Superior temporal gyrus (tissue), 1 donor: ENCODE results near the gene DOCK10.

ENCODE experiments used
- DNase-seq: peaks from one replicate; pipeline ENCODE4 v3.0.0-alpha.2; 2016; ENCODE audit errors: extremely low spot score

DOCK10 gene

DNA sequence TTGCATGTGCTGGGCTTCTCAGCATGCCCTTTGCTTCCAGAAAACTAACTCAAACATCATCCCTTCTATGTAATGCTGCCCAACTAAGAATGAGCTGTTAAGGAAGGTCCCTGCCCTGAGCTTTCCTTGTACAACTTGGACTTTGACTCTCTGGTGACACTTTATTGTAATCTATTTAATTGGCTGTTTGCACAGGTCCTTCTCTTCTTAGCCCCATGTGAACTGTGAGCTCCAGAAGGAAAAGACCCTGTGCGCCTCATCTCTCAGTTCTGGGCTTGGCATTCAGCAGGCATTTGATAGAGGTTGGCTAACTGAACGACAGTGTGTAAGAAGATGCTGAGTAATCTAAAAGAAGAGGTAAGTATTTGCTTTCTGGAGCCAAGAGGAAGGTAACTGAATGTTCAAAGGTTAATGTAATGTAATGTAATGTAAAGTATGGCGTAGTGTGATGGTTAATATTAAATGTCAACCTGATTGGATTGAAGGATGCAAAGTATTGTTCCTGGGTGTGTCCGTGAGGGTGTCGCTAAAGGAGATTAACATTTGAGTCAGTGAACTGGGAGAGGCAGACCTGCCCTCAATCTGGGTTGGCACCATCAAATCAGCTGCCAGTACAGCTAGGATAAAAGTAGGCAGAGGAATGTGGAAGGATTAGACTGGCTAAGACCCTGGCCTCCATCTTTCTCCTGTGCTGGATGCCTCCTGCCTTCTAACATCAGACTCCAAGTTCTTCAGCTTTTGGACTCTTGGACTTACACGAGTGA lies 265.3 kb downstream of the DOCK10 start:
- no peak for DNase-seq

DNA sequence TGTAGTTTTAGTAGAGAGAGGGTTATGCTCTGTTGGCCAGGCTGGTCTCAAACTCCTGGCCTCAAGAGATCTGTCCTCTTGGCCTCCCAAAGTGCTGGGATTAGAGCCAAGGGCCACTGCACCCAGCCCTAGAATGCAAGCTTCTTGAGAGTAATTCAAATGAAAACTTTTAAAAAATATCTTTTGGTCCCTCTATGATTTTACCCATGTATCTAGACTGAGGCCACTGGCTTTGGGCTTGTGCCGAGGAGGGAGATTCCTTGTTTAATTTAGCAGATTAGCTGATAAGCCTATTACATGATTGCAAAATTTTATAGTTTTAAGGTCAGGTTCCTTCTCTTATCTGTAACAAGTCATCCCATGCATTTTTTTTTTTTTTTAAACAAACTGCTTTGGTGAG lies 266.6 kb downstream of the DOCK10 start:
- no peak for DNase-seq

DNA sequence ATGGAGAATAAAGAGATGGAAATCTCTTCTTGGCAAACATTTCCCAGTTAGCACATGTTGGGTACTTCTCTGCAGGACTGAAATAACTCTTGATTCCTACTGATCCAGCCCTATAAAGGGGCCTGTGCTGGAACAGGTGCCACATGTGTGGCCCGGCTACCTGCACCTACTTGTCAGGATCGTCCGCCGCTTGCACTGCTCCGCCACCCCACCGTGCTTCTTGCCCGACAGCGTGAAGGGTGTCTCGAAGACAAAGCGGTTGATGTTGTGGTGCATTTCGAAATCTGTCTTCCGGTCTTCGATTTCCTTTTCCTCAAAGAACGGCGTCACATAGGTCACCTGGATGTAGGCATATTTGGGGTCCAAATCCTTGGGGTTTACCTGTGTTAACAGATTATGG lies 267.5 kb downstream of the DOCK10 start:
- DNase-seq, result no peak

DNA sequence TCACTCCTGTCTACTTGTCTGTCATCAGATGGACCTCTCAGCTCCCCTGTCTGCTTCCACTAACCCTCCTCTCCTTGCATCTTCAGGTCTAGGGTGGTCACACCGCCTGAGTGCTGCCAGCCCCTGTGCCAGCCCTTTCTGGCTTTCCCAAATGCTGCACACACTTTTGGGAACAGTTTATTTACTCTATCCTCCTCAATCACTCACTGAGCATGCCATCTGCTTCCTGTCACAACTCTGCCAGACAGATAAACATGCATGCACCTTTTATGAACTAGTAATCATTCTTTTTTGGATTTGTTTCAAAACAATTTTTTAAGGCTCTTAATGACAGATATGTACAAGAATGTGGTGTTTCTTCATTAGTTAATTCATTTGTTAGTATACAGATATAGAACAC lies 269.8 kb downstream of the DOCK10 start:
- DNase-seq, result no peak

DNA sequence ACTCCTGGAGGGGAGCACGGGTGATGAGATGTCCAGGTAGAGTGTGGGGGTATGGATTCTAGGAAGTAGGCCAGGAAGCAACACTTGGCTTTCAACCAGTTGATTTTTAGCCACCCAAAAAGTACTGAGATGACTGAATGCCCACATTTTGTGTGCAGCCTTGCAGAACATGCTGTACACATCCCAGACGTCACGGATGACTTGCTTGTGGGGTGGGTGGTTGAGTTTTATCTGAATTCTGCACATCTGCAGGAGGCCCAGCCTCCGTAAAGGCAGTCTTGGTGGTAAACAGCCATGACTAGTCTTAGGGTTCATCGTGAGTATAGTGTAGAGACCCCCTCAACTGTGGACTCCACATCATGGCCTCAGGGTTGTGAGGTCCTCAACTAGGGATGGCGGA lies 272.8 kb downstream of the DOCK10 start:
- DNase-seq, result no peak

DNA sequence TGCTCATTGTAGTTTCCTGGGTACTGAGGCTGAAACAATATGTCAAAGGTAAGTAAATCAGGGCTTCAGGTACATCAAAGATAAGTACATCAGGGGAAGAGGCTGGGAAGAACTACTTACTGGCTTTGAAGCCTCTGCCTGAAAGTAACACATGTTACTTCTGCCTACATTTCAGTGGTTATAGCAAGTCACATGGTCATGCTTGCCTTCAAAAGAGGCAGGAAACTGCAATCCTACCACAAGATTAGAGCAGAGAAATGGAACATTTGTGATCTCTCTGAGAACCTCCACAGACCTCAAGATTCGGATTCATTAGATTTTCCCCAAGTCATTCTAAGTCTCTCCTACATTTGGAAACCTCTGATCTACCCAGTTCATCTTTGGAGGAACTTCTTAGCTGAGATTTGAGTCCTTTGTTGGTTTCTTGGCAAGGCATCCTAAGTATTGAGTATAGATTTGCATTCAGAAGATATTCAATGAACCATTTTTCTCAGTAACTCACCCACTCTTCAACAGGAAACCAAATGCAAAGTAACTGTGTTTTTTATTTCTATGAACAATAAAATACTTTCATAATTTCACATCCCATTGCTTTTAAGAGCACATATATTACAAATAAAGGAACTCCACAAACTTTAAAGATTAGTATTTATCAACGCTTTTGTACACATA lies 277.6 kb downstream of the DOCK10 start:
- DNase-seq, result no peak

DNA sequence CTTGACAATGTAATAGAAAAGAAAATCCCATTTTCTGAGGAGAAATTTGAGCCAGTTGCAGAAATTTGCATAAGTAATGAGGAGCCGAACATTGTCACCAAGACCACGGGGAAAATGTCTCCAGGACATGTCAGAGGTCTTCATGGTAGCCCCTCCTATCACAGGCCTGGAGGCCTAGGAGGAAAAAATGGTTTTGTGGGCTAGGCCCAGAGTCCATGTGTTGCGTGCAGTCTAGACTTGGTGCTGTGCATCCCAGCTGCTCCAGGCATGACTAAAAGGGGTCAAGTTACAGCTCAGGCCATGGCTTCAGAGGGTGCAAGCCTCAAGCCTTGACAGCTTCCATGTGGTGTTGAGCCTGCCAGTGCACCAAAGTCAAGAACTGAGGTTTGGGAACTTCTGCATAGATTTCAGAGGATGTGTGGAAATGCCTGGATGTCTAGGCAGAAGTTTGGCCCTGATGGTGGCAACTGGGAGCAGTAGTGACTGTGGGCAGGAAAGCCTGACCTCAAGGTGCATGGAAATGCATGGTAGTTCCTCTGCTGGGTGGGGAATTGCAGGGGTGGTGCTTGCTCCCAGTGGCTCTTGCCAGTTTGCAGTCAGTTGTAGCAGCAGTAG lies 284.2 kb downstream of the DOCK10 start:
- DNase-seq, result no peak

DNA sequence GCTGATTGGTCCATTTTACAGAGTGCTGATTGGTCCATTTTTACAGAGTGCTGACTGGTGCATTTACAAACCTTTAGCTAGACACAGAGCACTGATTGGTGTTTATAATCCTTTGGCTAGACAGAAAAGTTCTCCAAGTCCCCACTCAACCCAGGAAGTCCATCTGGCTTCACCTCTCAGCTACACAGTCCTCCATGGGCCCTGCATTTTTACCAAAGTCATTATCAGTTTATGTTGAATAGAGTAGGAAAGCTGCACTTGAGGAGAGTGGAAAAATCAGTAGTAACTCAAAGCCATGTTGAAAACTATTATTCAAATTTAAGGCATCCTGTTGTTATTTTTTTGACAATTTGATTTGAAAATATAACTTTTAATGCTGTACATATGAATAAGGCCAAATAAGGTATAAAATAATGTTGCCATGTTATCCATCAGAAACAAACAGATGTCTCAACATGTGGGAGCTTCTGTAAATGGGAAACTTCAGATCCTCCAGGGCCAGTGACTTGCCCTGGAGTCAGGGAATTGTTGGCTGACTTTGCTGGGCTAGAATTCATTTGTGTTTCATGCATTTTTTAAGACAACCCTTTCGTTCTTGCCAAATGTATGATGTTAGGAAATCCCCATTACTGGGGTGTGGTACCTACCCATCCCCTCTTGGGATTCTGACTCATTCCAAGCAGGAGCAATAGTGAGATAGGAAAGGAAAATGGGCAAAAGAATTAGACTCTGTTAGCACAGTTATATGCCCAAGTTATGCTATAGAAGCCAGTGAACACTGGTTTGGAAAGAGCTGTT lies 288.3 kb downstream of the DOCK10 start:
- no peak for DNase-seq

DNA sequence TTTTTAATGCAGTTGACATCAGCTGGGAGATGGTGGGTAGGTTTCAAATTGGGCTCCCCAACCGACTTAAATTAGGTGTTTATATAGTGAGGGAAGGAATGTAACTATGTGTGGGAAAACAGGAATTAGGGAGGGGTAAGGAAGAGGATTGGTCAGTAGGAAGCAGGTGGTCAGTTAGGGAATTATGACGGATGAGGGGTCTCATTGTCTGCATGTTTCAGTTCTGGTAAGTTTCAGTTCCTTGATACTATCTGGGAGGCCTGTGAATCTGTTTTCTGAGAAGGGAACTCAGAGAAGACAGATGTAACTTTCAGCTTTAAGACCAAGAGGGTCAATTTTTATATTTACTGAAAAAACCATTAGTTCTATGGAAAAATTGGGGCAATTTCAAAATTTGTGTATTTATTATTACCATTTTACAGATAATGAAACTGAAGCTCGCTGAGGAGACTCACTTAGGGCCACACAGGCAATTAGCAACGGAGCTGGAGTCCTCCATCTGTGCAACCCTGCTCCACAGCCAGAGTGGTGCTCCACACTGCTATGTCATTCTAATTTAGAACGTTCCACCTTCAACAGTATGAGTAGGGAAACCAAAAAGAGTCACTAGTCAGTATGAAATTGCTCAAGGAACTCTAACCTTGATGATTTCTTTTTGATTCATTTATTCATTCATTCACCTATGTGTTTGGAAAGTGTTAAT lies 290.1 kb downstream of the DOCK10 start:
- DNase-seq, result no peak

DNA sequence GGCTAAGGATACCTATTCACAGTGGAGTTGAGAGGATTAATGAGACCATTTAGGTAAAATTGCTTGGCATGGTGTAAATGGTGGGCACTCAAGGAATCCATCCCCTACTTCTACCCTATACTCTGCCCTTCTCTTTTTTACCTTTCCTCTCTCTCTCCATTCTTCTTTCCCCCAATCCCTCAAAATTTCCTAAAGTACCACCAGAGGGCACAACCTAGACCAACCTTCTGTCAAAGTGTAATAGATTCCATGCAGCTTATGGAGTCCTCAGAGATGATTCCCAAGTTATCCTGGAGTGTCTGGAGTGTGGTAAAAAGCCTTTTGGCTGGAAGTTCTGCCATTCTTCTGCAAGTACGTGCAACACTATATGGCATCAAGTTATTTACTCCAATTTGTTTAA lies 293.1 kb downstream of the DOCK10 start:
- no peak for DNase-seq

DNA sequence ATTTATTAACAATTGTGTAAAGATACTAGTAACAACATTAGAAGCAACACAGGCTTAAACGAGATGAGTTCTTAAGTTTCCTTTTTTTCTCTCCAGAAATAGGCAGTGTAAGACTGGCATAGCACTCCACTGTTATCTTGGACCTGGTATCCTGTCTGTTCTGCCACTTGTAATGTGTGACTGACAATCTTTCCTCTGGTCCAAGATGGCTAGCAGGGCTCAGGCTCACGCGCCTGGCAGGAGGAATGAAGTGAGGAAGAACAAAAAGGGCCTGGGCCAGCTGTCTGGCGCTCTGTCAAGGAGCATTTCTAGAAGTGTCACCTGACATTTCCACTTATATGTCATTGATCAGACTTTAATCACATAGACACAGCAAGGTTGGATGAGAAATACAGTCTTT lies 294.5 kb downstream of the DOCK10 start:
- DNase-seq, result no peak

DNA sequence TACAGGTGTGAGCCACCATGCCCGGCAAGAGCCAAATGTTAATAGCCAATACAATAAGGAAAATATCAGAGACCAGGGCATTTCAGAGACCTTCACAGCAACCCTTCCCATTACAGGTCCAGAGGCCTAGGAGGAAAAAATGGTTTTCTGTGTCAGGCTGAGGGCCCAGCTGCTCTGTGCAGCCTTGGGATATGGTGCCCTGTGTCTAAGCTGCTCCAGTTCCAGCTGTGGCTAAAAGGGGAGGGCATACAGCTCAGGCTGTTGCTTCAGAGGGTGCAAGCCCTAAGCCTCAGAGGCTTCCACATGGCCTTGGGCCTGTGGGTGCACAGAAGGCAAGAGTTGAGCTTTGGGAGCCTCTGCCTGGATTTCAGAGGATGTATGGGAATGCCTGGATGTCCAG lies 306.0 kb downstream of the DOCK10 start:
- DNase-seq, result no peak

DNA sequence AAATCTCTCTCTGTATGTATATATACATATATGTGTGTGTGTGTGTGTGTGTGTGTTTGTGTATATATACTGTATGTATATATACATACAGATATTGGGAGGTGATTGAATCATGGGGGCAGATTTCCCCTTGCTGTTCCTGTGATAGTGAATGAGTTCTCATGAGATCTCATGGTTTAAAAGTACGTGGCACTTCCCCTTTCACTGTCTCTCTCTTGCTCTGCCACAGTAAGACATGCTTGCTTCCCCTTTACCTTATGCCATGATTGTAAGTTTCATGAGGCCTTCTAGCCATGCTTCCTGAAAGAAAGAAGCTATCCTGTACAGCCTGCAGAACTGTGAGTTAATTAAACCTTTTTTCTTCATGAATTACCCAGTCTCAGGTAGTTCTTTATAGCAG lies 307.3 kb downstream of the DOCK10 start:
- no peak for DNase-seq

DNA sequence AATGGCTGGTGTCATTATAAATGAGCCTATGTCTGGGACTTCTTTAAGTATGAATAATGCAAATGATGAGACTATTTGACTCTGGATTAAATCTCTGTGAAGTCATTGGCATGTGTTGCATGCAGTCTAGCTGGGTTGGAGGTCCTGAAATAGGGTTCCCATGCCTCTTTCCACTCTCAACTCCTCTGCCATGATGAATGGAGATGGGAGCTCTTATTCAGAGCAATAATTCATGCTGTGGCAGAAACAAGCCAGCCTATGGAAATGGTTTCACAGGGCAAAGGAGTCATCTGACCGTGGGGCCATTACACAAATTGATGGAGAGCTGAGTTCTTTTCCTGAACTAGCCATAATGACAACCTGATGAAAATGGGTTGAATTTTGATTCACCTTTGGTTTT lies 310.6 kb downstream of the DOCK10 start:
- no peak for DNase-seq

DNA sequence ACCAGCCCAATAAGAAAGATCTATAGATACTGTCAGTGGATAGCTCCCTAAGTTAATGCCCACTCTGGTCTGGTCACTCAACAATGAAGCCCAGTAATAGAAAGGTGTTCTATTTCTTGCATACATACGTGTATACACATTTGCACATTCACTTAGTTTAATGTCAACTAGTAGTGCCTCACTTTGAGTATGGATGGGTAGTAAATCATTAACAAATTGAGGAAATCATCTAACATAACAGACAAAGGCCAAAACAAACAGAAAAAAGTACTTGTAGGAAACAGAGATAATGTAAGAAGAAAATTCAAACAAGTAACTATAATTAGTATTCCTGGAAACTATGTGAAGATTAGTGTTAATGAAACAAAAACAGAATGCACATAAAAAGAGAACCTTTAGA lies 312.8 kb downstream of the DOCK10 start:
- no peak for DNase-seq

DNA sequence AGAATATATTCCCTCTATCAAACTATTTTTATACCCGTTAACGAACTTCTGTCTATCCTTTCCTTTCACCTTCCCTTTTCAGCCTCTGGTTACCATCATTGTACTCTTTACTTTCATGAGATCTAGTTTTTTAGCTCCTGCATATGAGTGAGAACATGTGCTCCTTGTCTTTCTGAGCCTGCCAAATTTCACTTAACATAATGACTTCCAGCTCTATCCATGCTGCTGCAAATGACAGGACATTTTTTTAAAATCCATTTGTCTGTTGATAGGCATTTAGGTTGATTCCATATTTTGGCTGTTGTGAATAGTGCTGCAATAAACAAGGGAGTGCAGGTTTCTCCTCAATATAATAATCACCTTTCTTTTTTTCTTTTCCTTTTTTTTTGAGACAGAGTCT lies 317.9 kb downstream of the DOCK10 start:
- no peak for DNase-seq

DNA sequence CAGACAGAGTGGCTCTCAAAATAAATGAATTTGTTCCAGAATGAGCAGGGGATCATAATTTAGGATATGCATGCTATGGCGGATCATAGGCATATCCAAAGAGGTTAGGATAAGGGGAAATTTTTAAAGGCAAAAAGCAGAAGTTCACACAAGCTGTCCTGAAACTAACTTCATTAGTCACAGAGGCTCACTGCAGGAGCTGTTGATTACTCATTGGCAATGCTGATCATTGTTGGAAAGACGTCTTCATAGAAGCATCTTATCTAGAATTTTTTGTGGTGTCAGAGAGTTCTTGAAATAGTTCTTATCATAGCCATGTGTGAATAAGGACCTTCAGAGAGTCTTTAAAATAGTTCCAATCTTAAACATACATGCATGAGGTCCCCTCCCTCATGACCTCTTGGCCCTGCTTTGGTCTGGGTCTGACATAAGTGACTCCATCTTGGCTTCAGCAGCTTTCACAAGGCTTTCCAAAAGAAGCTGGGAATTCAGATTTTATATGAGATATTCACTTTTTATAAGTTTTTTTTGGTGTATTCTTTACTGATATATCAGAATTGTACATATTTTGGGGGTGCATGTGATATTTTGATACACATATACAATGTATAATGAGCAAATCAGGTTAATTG lies 318.6 kb downstream of the DOCK10 start:
- no peak for DNase-seq

DNA sequence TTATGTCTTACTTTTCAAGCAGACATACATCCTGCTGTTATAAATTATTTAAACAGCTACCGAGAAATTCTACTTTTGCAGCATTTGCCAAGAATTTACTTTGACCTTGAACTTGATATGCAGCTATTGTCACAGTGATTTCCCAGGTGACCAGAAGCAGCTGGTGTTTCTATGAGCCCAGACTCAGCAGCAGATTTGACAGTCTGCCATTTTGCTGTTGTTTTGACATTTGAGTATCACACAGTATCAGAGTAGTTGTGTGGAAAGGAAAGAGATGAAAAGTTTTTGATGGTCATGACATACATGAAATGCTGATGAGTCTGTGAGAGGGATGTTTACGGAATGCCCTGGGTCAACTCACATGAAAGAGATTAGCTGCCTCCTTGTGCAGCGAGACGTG lies 319.5 kb downstream of the DOCK10 start:
- DNase-seq, result no peak

DNA sequence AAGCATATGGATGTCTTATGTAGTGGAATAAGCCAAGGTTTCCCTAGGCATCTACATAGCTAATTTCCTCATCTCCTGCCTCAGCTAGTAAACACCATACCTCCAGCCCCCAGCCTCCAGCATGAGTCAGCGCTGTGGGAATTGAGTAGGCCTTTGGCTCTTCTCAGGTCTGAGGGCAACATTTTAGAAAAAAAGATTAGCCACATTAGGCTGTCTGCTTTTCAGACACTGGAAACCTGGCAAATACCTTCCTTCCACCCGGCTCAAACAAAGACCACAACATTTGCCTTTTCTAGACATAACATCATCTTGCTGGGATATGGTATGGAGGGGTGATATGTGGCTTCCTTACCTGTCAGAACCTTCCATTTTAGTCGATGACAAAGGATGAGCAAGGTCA lies 320.0 kb downstream of the DOCK10 start:
- no peak for DNase-seq

DNA sequence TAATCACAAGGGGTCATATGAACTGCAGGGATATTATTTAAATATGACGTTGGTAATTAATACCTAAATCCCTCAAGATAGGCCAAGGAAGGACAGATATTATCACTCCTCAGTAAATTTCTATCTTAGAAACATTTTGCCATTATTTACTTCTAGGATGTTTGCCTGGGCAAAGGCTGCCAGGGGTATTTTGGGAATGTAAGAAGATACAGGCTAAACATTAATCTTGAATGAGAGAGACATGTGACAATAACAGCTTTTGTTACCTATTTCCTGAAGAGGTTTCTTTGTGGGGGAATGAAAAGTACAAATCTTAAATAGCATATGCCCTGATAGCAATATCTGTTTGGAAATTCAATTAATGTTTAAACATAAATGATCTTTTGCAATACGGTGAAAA lies 325.3 kb downstream of the DOCK10 start:
- DNase-seq, result no peak

DNA sequence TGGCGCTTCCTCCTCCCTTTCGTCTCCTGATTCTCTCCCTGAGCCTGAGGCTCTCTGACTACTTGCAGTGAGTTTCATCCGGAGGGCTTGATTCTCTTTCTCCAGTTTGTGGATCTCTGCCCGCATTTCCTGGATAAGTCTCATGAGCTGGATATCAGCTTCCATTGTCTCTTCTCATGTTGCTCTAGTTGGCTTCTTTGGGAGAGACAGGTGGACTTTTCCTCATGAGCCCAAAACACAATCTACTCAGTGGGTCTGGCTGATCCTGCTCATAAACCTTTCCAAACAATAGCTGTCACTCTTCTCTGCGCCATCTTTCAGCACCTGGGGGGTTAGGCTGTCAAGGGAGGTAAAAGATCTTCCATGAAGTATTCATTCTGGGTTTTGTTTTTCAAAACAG lies 326.1 kb downstream of the DOCK10 start, which contains the start of gene CCDC195:
Gene CCDC195, minus strand, starts transcription at position 165 of the 400 bp plus-strand sequence. Its CDS starts 0 bp downstream, at position 165.
- no peak for DNase-seq
